GM23248 (cell line): Measurements from ENCODE around the gene CEP95. TPM values are rescaled to one million over a fixed set of nuclear protein-coding genes. Genes with fewer than 3 reads are reported as not detected.

ENCODE experiments used
- DNase-seq: peaks from one replicate; pipeline ENCODE4 v3.0.0-alpha.2; 2015
- H2AFZ ChIP-seq: fragments of 200-600 bp; sonication (generic); 2 replicates; pipeline ENCODE4 v1.6.1; 2016; ENCODE audit warnings: antibody characterized with exemption
- H3F3A ChIP-seq: fragments of 200-600 bp; sonication (generic); 2 replicates; pipeline ENCODE4 v1.6.1; 2016; ENCODE audit warnings: mild to moderate bottlenecking, antibody characterized with exemption, mixed run types; ENCODE audit not compliant: insufficient read depth
- H3K27ac ChIP-seq: fragments of 200-600 bp; sonication (generic); 2 replicates; pipeline ENCODE4 v1.5.1; 2016; ENCODE audit warnings: mild to moderate bottlenecking
- H3K27me3 ChIP-seq: fragments of 200-600 bp; sonication (generic); replicated peaks from 2 replicates; pipeline ENCODE4 v1.6.1; 2016; ENCODE audit warnings: mild to moderate bottlenecking; ENCODE audit not compliant: insufficient read depth
- H3K36me3 ChIP-seq: fragments of 200-600 bp; sonication (generic); 2 replicates; pipeline ENCODE4 v1.6.1; 2016; ENCODE audit warnings: low read depth, mild to moderate bottlenecking
- H3K4me1 ChIP-seq: fragments of 200-600 bp; sonication (generic); 2 replicates; pipeline ENCODE4 v1.6.1; 2016; ENCODE audit warnings: mild to moderate bottlenecking; ENCODE audit not compliant: insufficient read depth
- H3K4me2 ChIP-seq: fragments of 200-600 bp; sonication (generic); one replicate; pipeline ENCODE4 v1.6.1; 2016; ENCODE audit warnings: mild to moderate bottlenecking; ENCODE audit not compliant: unreplicated experiment
- H3K4me3 ChIP-seq: fragments of 200-600 bp; sonication (generic); 2 replicates; pipeline ENCODE4 v1.5.1; 2016; ENCODE audit warnings: mild to moderate bottlenecking
- H3K79me2 ChIP-seq: fragments of 200-600 bp; sonication (generic); 2 replicates; pipeline ENCODE4 v1.6.1; 2016; ENCODE audit warnings: mild to moderate bottlenecking; ENCODE audit not compliant: insufficient read depth
- H3K9ac ChIP-seq: fragments of 200-600 bp; sonication (generic); 2 replicates; pipeline ENCODE4 v1.6.1; 2016; ENCODE audit warnings: mild to moderate bottlenecking
- H3K9me2 ChIP-seq: fragments of 200-600 bp; sonication (generic); 2 replicates; pipeline ENCODE4 v1.6.1; 2016; ENCODE audit warnings: mixed run types, mild to moderate bottlenecking, moderate library complexity; ENCODE audit not compliant: insufficient read depth
- H3K9me3 ChIP-seq: fragments of 200-600 bp; sonication (generic); one replicate; pipeline ENCODE4 v1.6.1; 2017; ENCODE audit warnings: low read depth
- H4K20me1 ChIP-seq: fragments of 200-600 bp; sonication (generic); 2 replicates; pipeline ENCODE4 v1.6.0; 2016; ENCODE audit not compliant: insufficient read depth
- EZH2 ChIP-seq: fragments of 200-600 bp; sonication (generic); IDR thresholded peaks from 2 replicates; pipeline ENCODE4 v1.6.1; 2018; ENCODE audit warnings: antibody characterized with exemption, mild to moderate bottlenecking; ENCODE audit not compliant: insufficient read depth, poor library complexity, severe bottlenecking
- EZH2phosphoT487 ChIP-seq: fragments of 200-600 bp; sonication (generic); IDR thresholded peaks from 2 replicates; pipeline ENCODE4 v1.6.1; 2018; ENCODE audit warnings: antibody characterized with exemption, moderate library complexity, mild to moderate bottlenecking, low read depth; ENCODE audit not compliant: insufficient read depth
- WGBS, 2 experiments: methylation state at CpG; one replicate each; pipeline ENCODE4 v1.1.6; 2015 to 2017; ENCODE audit warnings: low lambda C conversion rate in 2 of 2, low coverage in 1 of 2; ENCODE audit errors: missing lambda C conversion rate in 2 of 2; 5-methylcytosine and 5-hydroxymethylcytosine counted together
- in situ Hi-C: fragments of 300-500 bp; cut with MboI; formaldehyde crosslinking; loops from 2 replicates; pipeline ENCODE4 v1.15.0; 2020
- polyA plus RNA-seq: library from polyadenylated mRNA; unstranded; fragments of >200 nt; fragmentation: Nextera tagmentation; extraction: Ambion mirVana; gene quantifications from 2 replicates; pipeline ENCODE4 v1.2.1, GENCODE V29; 2016
- total RNA-seq: library from RNA; depleted of rRNA; stranded (reverse); fragments of >200 nt; shearing (Covaris generic); gene quantifications from 2 replicates; pipeline ENCODE4 v1.2.3, GENCODE V29; 2014

Gene CEP95
- total and polyA plus RNA-seq, 2 experiments from 2014 or later = 16.8 to 17.5 TPM

DNA sequence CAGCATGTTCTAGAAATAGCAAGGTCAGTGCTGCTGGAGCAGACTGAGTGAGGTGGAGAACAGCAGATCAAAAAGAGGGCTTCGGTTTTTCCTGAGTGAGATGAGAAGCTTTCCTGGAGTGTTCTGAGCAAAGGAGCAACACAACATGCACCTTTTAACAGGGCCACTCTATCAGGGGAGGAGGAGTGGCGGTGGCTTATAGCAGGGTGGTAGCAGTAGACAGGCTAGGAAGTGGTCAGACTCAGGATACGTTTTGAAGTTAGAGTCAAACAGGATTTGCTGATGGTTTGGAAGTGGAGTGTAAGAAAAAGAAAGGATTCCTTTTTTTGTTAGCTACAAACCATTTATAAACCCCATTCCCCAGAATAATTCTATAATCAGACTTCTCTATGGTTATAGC, 22.4 kb upstream of the CEP95 start:
- peaks cover 4% of the 10 kb centered on the region for H3K36me3 ChIP-seq

DNA sequence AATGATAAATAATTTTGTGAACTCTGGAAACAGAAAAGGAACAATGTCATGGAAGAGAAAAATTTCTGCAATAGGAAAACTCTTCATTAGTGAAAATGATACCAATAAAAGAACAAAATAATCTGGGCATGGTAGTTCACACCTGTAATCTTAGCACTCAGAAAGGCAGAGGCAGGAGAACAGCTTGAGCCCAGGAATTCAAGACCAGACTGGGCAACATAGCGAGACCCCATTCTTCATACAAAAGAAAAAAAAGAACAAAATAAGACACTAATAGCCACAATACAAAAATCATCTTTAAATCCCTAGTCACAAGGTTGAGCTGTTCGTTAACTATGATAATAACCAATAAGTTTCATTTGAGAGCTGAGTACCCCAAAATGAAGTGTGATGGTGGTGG, 18.5 kb upstream of the CEP95 start:
- DNase-seq = no peak
- Histone ChIP-seq H3K27me3 (no peaks in the 10 kb centered on the region), H4K20me1 (no peaks in the 10 kb centered on the region), H3K4me3 (no peak overlapping the region), H3K4me2 (no peak overlapping the region), H3K27ac (no peak overlapping the region), H3K79me2 (peaks cover 4% of the 10 kb centered on the region; the same call in 1 of the 2 replicates), H3K9me2 (no peaks in the 10 kb centered on the region), H3K9me3 (no peaks in the 10 kb centered on the region), H2AFZ (no peak overlapping the region), H3K9ac (no peak overlapping the region), H3F3A (0 out of 2 replicates have a peak, but pooled peaks cover 7% of the 10 kb centered on the region), H3K36me3 (peaks cover 16% of the 10 kb centered on the region; the same call in 1 of the 2 replicates), H3K4me1 (no peaks in the 10 kb centered on the region)
- 99 to 100% methylated on average over 2 of the region's 2 CpGs for WGBS, 2 experiments
- in situ Hi-C loops = loop anchor here (10.0 kb wide), 1 partner anchor 184 kb away; no protein-coding TSS in a partner anchor
- TF ChIP-seq EZH2phosphoT487 = no peak

More for the DNA sequence above, 22.4 kb upstream of the CEP95 start:
- Histone ChIP-seq H3K27me3 (no peaks in the 10 kb centered on the region), H3K9me2 (no peaks in the 10 kb centered on the region), H3K27ac (no peak overlapping the region), H3K4me1 (no peaks in the 10 kb centered on the region), H3K9me3 (no peaks in the 10 kb centered on the region), H3K79me2 (no peaks in the 10 kb centered on the region), H3K4me3 (no peak overlapping the region), H3K4me2 (no peak overlapping the region), H4K20me1 (no peaks in the 10 kb centered on the region), H3F3A (0 out of 2 replicates have a peak, but pooled peaks cover 4% of the 10 kb centered on the region), H2AFZ (no peak overlapping the region), H3K9ac (no peak overlapping the region)
- 96 to 97% methylated on average over 3 of the region's 3 CpGs for WGBS, 2 experiments
- no peak for TF ChIP-seq EZH2
- in situ Hi-C loops = loop anchor here (10.0 kb wide), 1 partner anchor 180 kb away; no protein-coding TSS in a partner anchor
- DNase-seq = no peak

DNA sequence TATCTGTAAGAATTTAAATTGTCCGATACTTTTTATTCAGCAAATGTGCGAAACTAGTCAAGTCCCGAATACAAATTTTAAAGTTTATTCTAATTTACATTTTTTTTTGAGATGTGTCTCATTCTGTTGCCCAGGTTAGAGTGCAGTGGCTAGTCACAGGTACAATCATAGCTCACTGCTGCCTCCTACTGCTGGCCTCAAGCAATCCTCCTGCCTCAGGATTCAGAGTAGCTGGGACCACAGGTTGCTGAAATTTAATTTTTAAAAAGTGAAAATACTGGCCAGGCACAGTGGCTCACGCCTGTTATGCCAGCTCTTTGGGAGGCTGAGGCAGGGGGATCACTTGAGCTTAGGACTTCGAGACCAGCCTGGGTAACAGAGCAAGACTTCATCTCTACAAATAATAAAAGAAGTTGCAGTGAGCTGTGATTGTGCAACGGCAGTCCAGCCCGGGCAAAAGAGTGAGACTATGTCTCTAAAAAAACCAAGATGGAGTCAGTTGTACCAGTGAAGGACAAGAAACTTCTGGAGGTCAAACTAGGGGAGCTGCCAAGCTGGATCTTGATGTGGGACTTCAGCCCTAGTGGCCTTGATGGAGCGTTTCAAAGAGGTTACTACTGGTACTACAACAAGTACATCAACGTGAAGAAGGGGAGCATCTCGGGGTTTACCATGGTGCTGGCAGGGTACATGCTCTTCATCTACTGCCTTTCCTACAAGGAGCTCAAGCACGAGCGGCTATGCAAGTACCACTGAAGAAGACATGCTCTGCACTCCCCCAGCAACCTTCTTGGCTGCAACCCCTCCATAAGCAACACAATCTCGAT, 15.5 kb upstream of the CEP95 start:
- Histone ChIP-seq H3K4me3 (no peak overlapping the region), H3K27me3 (no peaks in the 10 kb centered on the region), H3K9me3 (no peaks in the 10 kb centered on the region), H3K79me2 (peaks cover 29% of the 10 kb centered on the region), H3K9me2 (no peaks in the 10 kb centered on the region), H3K27ac (no peak overlapping the region), H3K36me3 (peaks cover 16% of the 10 kb centered on the region; the same call in 1 of the 2 replicates), H4K20me1 (no peaks in the 10 kb centered on the region), H3K4me2 (no peak overlapping the region), H3K9ac (no peak overlapping the region), H3K4me1 (peaks cover 17% of the 10 kb centered on the region), H3F3A (0 out of 2 replicates have a peak, but pooled peaks cover 7% of the 10 kb centered on the region), H2AFZ (no peak overlapping the region)
- TF ChIP-seq EZH2phosphoT487 = no peak
- TF ChIP-seq EZH2 = no peak
- in situ Hi-C loops = loop anchor here (5.0 kb wide), 1 partner anchor 69 kb away; no protein-coding TSS in a partner anchor
- DNase-seq = peak; percentile 63
- WGBS, 2 experiments = 73 to 76% methylated on average over 13 of the region's 13 CpGs

DNA sequence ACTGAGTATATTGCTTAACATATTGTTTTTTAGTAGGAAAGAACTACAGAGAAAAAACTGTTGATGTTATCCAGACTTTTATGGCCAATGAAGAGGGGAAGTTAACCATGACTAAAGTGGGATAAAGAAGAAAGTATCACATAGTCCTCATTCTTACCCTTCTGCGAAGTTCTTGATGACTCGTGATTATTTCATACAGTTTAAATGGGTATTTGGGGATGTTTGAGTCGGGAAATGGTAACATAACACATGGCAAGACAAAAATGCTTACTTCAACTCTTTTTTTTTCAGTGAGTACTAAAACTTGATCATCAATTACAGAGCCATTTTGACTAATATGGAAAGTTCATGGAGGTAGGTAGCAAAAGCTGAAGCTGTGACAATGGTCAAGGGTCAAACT, 14.8 kb upstream of the CEP95 start:
- H3K27me3 ChIP-seq = no peaks in the 10 kb centered on the region
- 24 to 29% methylated on average over 3 of the region's 3 CpGs for WGBS, 2 experiments
- no peak overlapping the region for H3K4me3 ChIP-seq
- H3K79me2 ChIP-seq = peaks cover 31% of the 10 kb centered on the region
- no peaks in the 10 kb centered on the region for H3K9me3 ChIP-seq
- peak; percentile 40 for DNase-seq
- no peak overlapping the region for H3K9ac ChIP-seq
- no peaks in the 10 kb centered on the region for H4K20me1 ChIP-seq
- no peak overlapping the region for H3K27ac ChIP-seq
- H3K9me2 ChIP-seq = no peaks in the 10 kb centered on the region
- peaks cover 16% of the 10 kb centered on the region; the same call in 1 of the 2 replicates for H3K36me3 ChIP-seq
- TF ChIP-seq EZH2phosphoT487 (no peak), EZH2 (no peak)
- in situ Hi-C loops = loop anchor here (5.0 kb wide), 1 partner anchor 70 kb away; no protein-coding TSS in a partner anchor
- peaks cover 17% of the 10 kb centered on the region for H3K4me1 ChIP-seq
- no peak overlapping the region for H2AFZ ChIP-seq
- H3K4me2 ChIP-seq = no peak overlapping the region
- H3F3A ChIP-seq = 0 out of 2 replicates have a peak, but pooled peaks cover 7% of the 10 kb centered on the region
